HG02678 (cell line): Measurements from ENCODE around the gene PLCB4.

ENCODE experiments used
- ATAC-seq: cut with Tn5 transposase; IDR thresholded peaks from one replicate; pipeline ENCODE4 v1.9.1; 2021; ENCODE audit warnings: mild to moderate bottlenecking, moderate library complexity; ENCODE audit not compliant: unreplicated experiment

The PLCB4 gene

GRCh38 chr20:9212735-9213134 lies 143.8 kb downstream of the PLCB4 start:
- no peak for ATAC-seq

DNA sequence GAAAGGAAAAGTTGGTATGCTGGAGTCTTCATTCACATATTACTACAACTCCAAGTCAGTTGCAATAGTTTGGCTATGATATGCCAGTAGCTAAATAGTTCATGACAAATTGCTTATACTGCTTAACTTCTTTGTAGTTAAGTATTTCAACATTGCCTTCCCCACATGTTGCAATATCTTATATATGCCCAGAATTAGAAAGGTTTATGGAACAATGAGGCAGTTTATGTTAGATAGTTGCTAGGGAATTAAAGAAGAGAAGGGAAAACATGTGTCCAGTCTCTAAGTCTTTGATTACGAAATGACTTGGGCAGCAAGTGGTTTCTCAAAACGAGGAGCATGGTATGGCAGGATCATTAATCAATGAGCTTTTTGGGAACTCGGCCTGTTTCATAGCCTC lies 145.8 kb downstream of the PLCB4 start:
- ATAC-seq: no peak

- no peak for ATAC-seq
Measured at GRCh38 chr20:9215539-9215938, 146.7 kb downstream of the PLCB4 start.

DNA sequence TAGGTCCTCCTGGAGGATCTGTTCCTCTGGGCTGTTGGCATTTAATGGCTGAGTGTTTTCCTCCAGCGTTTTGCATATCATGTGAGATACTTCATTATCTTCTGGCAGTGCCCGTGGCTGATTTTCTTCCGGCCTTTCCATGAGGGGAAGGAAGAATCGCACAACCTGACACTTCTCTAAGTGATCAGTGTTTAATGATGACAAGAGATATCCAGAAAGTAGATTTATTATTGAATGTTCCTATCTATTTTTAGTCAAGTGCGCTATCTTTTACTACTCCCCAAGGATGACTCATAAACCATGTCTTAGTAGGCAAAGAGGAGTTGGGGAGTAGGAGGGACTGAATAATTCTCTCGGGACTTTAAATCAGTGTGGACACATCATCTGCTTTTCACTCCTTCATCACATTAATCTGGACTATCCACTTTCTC lies 149.7 kb downstream of the PLCB4 start:
- no peak for ATAC-seq

GRCh38 chr20:9220874-9221547 lies 152.1 kb downstream of the PLCB4 start:
- ATAC-seq: no peak

DNA sequence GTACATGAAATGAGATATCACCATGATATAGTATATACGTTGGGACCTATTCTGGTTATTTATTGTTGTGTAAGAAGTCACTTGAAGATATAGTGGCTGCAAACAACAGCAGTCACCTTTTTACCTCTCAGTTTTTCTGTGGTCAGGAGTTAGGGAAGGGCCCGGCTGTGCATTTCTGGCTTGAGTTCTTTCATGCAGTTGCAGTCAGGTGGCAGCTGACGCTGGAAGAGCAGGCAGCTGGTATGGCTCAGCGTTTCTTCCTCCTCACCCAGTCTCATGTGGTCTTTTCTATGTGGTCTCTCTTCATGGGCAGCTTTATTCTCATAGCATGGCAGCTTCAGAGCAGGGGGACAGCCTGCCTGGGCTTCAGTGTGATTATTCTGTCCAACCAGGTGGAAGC lies 154.4 kb downstream of the PLCB4 start:
- ATAC-seq: no peak

DNA sequence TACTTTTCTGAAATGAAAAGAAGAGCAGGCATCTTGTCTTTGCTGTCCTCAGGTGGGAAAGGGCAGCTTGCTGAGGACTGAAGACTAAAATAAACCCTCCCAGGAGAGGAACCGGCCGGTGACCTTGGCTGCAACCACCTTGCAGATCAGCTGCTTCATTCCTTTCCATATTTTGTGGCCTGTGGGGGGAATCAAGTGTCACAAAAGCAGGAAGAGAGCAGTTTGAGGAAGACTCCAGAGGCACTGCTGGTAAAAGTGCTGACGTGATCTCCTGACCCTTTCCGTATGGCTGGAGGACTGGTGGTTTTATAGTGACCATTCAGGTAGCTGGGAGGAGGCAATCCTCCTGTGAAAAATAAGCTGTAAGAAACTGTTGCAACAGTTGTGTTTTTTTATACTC lies 157.0 kb downstream of the PLCB4 start:
- no peak for ATAC-seq

DNA sequence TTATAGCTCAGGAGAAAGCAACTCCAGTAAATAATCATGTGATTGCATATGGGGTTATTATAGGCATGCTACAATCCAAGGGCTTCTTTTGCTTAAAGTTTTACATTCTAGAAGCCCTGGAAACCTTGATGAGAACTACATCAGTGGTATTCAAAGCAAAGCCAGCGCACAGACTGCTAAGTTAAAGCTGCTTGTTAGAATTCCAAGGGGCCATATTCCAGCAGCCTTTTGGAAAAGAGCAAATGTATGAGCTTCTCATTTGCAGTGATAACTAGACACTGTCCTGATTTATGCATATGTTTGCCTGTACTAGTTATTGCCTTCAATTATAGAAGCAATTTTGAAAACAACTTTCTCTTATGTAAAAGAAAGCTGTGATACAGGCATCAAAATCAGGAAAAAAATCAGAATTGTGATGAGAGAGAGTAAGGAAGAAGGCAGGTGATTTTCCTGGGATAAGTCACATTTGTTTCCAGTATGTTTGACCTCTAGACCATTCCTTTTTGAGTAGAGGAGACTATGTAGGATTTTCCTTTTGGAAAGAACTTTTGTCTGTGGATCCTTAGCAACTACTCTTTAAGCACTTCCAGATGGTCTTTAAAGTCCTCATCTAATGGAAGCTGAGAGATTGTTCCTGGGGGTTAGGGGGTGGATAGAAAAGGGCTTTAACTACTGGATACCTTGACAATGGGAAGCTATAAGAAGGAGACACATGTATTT lies 159.2 kb downstream of the PLCB4 start:
- no peak for ATAC-seq

DNA sequence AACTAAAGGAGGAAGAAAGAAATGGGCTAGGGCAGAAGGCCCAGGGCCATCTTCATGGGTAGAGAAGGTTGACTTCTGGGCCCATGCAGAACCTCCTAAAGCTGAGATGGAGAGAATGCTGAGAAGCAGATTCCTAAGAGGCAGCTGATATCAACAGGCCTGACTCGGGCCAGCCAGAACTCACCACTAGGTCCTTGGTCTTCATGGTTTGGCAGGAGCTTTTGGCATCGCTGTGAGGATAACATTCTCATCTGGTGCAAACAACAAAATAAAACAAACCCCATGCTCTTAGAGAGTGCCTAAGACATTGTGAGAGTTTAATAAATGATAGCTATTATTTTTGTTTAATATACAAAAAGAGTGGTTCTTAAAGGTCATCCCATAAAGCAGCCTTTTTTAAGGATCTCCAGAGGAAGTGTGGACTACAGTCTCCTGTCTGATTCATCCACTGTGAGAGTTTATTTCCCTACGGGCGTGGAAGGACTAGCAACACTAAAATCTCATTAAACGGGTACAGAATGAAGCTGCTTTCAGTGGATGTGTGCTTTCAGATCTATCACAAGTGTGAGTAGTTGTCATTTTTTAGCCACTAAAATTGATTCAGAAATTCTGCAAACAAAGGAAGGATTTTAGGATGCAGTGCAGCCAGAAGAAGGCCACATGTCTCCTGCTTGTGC lies 160.0 kb downstream of the PLCB4 start:
- ATAC-seq: no peak

GRCh38 chr20:9230406-9230805 lies 161.5 kb downstream of the PLCB4 start:
- ATAC-seq: no peak

DNA sequence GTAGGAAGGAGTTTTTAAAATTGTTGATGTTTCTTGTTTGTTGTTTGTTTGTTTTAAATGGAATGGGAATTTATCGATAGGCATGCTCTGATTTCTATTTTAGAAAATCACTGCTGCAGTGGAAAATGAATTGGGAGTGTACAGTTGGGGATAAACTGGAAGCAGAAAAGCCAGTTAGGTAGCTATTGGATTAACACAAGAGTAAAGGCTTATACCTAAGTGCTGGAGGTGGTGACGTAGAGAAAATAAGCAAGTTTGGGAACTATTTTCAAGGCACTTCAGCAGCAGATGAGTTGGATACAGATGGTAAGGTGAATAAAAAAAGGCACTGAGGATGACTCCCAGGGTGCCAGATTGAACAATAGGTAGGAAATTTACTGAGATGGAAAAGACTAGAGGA lies 164.9 kb downstream of the PLCB4 start:
- no peak for ATAC-seq

- ATAC-seq: no peak
Measured at GRCh38 chr20:9235518-9235917, 166.6 kb downstream of the PLCB4 start.

DNA sequence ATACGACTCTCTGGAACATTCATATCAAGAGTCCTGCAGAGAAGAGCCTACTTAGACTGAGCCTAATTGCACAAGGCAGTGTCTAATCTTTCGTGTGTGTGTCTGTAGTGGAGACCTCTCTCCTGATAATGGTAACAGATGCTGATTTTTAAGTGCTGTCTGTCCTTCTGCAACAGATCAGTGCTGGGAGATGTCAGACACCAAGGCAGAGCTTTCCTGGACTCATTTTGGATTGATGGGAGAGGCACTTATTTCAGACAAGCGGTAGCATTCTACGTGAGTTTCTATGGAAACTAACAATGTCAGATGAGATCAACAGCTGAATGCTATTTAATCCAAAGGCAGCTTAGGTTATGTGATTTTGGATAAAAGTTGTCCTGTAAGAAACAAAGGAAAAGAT lies 167.6 kb downstream of the PLCB4 start:
- no peak for ATAC-seq

- no peak for ATAC-seq
Measured at GRCh38 chr20:9241232-9241692, 172.4 kb downstream of the PLCB4 start.

DNA sequence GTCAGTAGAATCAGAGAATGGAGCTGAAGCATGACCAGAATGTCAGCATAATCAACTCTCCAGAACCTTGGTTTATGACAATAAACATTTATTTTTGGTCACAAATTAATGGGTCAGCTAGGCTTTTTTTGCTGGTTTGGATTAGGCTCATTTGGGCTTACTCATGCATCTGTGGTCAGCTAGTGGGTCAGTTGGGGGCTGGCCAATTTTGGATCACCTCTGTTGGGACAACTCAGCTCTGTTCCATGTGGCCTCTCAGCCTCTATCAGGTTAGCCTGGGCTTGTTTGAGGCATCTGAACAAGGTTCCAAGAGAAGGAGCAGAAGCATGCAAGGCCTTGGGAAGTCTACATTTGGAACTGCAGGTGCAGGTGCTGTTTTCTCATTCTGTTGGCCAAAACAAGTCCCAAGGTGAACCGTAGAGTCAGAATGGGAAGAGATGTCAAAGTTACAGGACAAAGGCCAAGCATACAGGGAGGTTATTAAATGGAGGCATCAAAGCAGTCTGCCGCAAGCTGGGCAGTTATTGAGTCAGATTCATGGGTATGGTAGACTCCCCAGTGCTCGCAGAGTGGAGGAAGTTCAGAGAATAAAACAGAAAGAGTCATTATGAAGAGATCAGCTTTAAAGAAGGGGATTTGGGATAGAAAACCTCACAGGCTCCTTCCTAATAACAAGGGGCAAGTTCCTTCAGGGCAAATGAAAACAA lies 173.0 kb downstream of the PLCB4 start:
- no peak for ATAC-seq

DNA sequence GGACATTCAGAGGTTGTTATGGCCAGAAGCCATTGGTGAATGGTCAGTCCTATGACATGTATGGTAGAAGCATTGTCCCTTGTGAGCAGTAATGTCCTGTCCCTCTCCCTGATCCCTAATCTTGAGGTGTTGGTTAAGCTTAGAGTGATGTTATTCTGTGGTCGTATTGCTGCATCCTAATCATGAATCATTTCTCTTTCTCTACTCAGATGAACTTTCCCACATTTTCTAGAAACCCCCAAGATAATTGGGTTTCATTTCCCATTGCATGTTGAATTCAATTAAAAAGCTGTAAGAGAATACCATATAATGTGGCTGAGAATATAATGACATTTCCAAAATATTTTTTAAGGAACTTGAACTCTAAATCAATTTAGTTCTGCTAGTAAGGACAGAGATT lies 175.1 kb downstream of the PLCB4 start:
- ATAC-seq: no peak

- ATAC-seq: no peak
Measured at GRCh38 chr20:9244811-9245210, 175.9 kb downstream of the PLCB4 start.

DNA sequence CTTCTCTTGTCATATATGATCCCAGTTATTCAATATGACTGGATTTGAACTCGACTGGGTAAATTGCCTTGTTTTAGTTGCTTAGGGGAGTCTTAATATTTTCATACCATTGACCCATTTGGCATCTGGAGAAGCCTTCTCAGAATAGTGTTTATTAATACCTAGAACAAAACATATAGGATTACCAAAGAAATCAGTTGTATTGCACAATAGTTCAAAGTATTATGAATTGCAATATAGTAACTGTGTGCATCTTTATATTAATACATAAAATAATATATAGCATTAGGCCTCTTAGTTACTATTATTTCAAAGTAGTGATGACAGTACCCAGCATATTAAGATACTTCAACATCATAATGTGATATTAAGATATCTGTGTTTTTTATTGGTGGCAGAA lies 177.8 kb downstream of the PLCB4 start:
- ATAC-seq: no peak

DNA sequence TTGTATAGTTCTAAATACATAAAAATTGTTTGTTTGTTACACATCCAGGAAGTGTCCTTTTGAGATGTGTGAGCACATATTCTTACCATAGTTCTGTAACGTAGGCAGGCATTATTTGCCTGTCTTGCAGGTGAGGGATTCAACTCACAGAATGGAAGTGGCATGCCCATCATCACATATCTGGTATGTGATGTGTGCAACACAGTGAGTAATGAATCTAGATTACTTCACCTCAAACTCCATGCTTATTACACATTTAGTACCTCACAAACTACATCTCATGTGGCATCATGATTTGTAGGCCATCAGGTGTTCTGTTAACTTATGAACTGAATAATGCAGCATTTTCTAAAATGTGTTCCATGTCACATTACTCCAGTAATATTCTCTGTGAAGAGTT lies 181.6 kb downstream of the PLCB4 start:
- ATAC-seq: no peak

DNA sequence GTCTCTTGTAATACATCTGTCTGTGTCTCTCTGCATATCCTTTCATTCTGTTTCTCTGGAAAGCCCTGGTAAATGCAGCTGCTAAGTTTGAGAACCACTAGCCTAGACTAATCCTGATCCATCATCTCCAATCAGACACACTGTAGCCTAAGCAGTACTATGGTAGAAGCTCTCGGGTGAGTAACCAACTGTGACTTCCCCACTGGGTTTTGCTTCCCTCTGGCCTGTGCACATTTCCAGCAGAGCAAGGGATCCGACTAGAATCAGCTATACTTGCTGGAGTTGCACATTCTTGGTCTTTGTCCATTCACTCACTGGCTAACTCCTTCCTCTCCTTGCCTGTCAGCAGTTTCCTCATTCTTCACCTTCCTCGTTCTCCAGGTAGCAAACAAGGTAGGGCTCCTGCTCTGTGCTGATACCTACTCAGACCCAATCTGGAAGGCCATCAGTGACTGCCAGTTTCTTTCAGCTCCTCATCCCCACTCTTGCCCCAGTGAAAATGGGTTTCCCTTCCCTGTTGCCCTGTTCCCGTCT lies 184.2 kb downstream of the PLCB4 start:
- no peak for ATAC-seq

GRCh38 chr20:9255171-9255570 lies 186.3 kb downstream of the PLCB4 start:
- no peak for ATAC-seq
